Activated CD4-positive, alpha-beta T cell treated with anti-CD3 and anti-CD28 coated beads, Interleukin-10, Interleukin-2, amounts not matched to agents 100 ng/mL and 50 ng/mL, durations not matched to agents 16 hours and 8 hours (primary cell): ENCODE data around the gene CHST15.

Experiments used
- DNase-seq: peaks from one replicate; pipeline ENCODE4 v3.0.0-alpha.2; 2020

Gene CHST15

GRCh38 chr10:124092860-124093773, at the start of gene CHST15:
Gene CHST15, minus strand, starts transcription at chr10:124093598. Its CDS starts 47,386 bp downstream, at chr10:124046212.
- DNase-seq = peak; percentile 11

- no peak for DNase-seq
These were observed 49.6 kb upstream of the CHST15 start for GRCh38 chr10:124142960-124143359.

GRCh38 chr10:124142006-124142739, 48.8 kb upstream of the CHST15 start:
- no peak for DNase-seq

GRCh38 chr10:124138883-124139348, 45.5 kb upstream of the CHST15 start:
- DNase-seq = no peak

- DNase-seq = no peak
These were observed 44.9 kb upstream of the CHST15 start for GRCh38 chr10:124138195-124138882.

- no peak for DNase-seq
These were observed 41.0 kb upstream of the CHST15 start for GRCh38 chr10:124134251-124134893.

GRCh38 chr10:124132876-124133275, 39.5 kb upstream of the CHST15 start:
- DNase-seq = no peak

GRCh38 chr10:124132306-124132705, 38.9 kb upstream of the CHST15 start:
- DNase-seq = no peak

GRCh38 chr10:124131172-124131571, 37.8 kb upstream of the CHST15 start:
- DNase-seq = no peak

GRCh38 chr10:124130198-124130900, 37.0 kb upstream of the CHST15 start:
- DNase-seq = no peak

- no peak for DNase-seq
These were observed 36.1 kb upstream of the CHST15 start for GRCh38 chr10:124129471-124129870.

- DNase-seq = no peak
These were observed 35.4 kb upstream of the CHST15 start for GRCh38 chr10:124128811-124129145.

- DNase-seq = no peak
These were observed 34.8 kb upstream of the CHST15 start for GRCh38 chr10:124127965-124128810.

GRCh38 chr10:124127563-124127962, 34.2 kb upstream of the CHST15 start:
- DNase-seq = no peak

- no peak for DNase-seq
These were observed 33.6 kb upstream of the CHST15 start for GRCh38 chr10:124126983-124127385.

GRCh38 chr10:124126145-124126982, 33.0 kb upstream of the CHST15 start:
- DNase-seq = no peak

- DNase-seq = peak; percentile 16
These were observed 32.1 kb upstream of the CHST15 start for GRCh38 chr10:124125305-124126116.

- no peak for DNase-seq
These were observed 31.4 kb upstream of the CHST15 start for GRCh38 chr10:124124769-124125161.

- no peak for DNase-seq
These were observed 30.8 kb upstream of the CHST15 start for GRCh38 chr10:124124123-124124768.
